ENCODE data around the gene EIF2D.

DNA sequence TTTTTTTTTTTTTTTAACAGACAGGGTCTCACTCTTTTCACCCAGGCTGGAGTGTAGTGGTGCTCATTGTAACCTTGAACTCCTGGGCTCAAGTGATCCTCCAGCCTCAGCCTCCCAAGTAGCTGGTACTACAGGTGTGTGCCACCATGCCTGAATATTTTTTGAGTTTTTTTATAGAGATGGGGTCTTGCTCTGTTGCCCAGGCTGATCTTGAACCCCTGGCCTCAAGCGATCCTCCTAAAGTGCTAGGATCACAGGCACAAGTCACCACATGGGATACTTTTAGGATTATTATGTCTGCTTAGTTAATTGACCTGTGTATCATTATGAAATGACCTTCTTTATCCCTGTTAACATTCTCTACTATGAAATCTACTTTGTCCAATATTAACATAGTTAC, 66.9 kb downstream of the EIF2D start:
- TF ChIP-seq, protein P1, sequence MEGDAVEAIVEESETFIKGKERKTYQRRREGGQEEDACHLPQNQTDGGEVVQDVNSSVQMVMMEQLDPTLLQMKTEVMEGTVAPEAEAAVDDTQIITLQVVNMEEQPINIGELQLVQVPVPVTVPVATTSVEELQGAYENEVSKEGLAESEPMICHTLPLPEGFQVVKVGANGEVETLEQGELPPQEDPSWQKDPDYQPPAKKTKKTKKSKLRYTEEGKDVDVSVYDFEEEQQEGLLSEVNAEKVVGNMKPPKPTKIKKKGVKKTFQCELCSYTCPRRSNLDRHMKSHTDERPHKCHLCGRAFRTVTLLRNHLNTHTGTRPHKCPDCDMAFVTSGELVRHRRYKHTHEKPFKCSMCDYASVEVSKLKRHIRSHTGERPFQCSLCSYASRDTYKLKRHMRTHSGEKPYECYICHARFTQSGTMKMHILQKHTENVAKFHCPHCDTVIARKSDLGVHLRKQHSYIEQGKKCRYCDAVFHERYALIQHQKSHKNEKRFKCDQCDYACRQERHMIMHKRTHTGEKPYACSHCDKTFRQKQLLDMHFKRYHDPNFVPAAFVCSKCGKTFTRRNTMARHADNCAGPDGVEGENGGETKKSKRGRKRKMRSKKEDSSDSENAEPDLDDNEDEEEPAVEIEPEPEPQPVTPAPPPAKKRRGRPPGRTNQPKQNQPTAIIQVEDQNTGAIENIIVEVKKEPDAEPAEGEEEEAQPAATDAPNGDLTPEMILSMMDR (IDR thresholded peaks at IDR 0.05 in 2 of 3, conservative IDR thresholded peaks at IDR 0.05 in 1 of 3; ENCODE audit: insufficient read depth in 2 of 3, low read depth in 1 of 3, low read length in 3 of 3): no peak
- TF ChIP-seq NFXL1 (CRISPR knock-in tag; IDR thresholded peaks at IDR 0.05) (no peak), FOXP1 (CRISPR knock-in tag; IDR thresholded peaks at IDR 0.05) (no peak)
